HG03342 (cell line): ENCODE data around the gene ALG3.

Source experiments
- ATAC-seq: cut with Tn5 transposase; IDR thresholded peaks from one replicate; pipeline ENCODE4 v1.9.1; 2021; ENCODE audit warnings: mild to moderate bottlenecking, moderate library complexity; ENCODE audit not compliant: unreplicated experiment

ALG3 gene

DNA sequence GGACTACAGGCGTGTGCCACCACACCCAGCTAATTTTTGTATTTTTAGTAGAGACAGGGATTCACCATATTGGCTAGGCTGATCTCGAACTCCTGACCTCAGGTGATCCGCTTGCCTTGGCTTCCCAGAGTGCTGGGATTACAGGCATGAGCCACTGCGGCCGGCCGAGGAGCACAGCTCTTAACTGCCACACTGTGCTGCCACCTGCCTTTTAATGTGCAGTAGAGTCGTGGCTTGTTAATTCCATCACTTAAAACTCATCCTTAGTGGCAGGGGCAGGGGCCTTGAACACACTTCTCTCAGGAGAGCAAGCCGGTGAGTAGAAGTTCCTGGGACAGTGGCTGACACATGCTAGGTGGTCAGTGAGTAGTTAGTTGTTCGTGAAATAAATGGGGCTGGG is 50.3 kb downstream of the ALG3 start:
- ATAC-seq = no peak

DNA sequence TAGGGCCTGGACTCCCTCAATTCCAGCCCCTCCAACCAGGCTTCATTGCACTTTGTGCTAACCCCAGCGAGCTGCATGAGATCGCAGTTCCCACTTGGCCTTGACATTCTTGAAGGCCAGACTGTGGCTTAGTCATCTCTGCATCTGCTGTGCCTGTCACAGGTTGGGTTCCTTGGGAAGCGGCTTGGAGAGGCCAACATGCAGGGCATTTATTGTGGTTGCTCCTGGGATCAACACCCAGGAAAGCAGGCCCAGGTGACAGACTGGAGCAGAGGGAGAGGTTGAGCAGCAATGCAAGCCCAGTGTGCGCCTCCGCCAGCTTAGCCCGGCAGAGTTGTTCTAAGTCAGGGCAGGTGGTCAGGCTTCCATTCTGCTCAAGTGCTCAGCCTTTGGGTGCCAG is 52.2 kb downstream of the ALG3 start:
- no peak for ATAC-seq

DNA sequence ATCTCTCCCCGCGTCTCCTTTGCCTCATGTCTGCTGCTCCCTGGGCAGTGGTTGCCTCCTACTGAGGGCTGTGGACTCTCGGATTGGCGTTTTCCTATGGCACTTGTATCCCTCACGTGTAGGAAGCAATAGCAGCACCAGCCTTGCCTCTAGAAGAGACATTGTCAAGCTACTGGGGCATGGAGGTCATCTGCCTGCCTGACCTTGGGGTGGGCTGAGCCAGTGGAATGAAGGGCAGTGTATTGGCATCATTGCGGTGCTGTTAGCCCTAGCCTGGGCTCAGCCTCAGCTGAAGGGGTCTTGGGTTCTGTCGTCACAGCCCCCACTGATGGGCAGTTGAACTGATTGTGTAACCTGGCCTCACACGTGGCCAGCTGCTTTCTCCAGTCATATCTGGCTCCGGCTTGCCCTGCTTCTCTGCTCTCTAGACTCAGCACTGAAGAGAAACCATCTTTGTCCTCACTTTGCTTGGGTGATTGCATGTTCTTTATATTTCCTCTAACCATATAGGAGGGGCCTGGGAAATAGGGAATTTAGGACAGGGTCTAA is 54.7 kb downstream of the ALG3 start:
- no peak for ATAC-seq

DNA sequence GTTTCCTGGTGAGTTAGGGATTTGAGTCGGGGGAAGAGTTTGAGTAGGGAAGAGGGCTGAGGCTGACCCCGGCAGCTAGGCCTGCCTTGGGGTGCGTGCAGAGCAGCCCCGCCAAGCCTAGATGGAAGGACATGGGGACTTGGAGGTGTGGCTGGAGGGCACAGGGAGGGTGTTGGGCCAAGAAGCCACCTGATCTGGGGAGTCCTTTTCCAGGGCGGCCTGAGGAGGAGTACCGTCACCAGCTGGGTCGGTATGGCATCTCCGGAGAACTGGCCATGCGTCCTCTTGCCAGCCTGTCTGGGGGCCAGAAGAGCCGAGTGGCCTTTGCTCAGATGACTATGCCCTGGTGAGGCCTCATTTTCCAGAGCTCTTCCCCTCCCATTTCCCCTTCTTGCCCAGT is 55.9 kb downstream of the ALG3 start:
- ATAC-seq = no peak
